Body of pancreas (tissue), 4 donors: ENCODE data around the gene PLPPR3.

Source experiments
- CTCF ChIP-seq, 7 experiments: fragments of 450-650 bp in 4 of 7; fragments of 200-600 bp in 3 of 7; sonication (generic) in 3 of 7; IDR thresholded peaks; one replicate each; pipeline ENCODE4 v1.5.1; 2016 to 2019; ENCODE audit warnings: antibody characterized with exemption in 7 of 7
- POLR2A ChIP-seq, 3 donors: fragments of 450-650 bp; IDR thresholded peaks; one replicate each; pipeline ENCODE4 v1.6.1; 2016; ENCODE audit warnings: antibody characterized with exemption in 3 of 3, mild to moderate bottlenecking in 2 of 3

GRCh38 chr19:803099-803561 is 18.6 kb downstream of the PLPPR3 start:
- TF ChIP-seq CTCF (IDR thresholded peaks at IDR 0.05) (no peak), POLR2A (IDR thresholded peaks at IDR 0.05) (no peak)
